Dendritic cell treated with granulocyte-macrophage colony-stimulating factor and Interleukin-4, amounts not matched to agents 40 ng/mL and 50 ng/mL, for 4 days (primary cell): ENCODE results near the gene ALKBH5.
A peak's percentile ranks its signal among the peaks of the same experiment; 100 is the strongest.

Experiments used
- H3K27ac Mint-ChIP-seq: one replicate; pipeline ENCODE4 v1.8.0; 2022; ENCODE audit warnings: mild to moderate bottlenecking, mixed read lengths
- H3K27me3 Mint-ChIP-seq: one replicate; pipeline ENCODE4 v1.8.0; 2022; ENCODE audit warnings: mild to moderate bottlenecking, mixed read lengths
- H3K36me3 Mint-ChIP-seq: one replicate; pipeline ENCODE4 v1.8.0; 2022; ENCODE audit warnings: low read depth, mixed read lengths
- H3K4me1 Mint-ChIP-seq: one replicate; pipeline ENCODE4 v1.8.0; 2022; ENCODE audit warnings: low read depth, mixed read lengths
- H3K4me3 Mint-ChIP-seq: one replicate; pipeline ENCODE4 v1.8.0; 2022; ENCODE audit warnings: mild to moderate bottlenecking, moderate library complexity, mixed read lengths
- H3K9me3 Mint-ChIP-seq: one replicate; pipeline ENCODE4 v1.8.0; 2022; ENCODE audit warnings: mixed read lengths
- intact Hi-C: fragments of 100-400 bp; cut with micrococcal nuclease; formaldehyde crosslinking; loops from one replicate; pipeline ENCODE4 v1.15.0; 2022

The ALKBH5 gene

GRCh38 chr17:18226284-18226945 lies 42.8 kb downstream of the ALKBH5 start:
- Mint-ChIP-seq H3K27me3 (peaks cover 5% of the 10 kb centered on the region), H3K4me1 (peaks cover 29% of the 10 kb centered on the region), H3K4me3 (peak overlapping the region; percentile 80), H3K27ac (peak overlapping the region; percentile 75), H3K9me3 (no peaks in the 10 kb centered on the region), H3K36me3 (peaks cover 7% of the 10 kb centered on the region)
- intact Hi-C loops: no loop called here

GRCh38 chr17:18227635-18228034 lies 44.0 kb downstream of the ALKBH5 start:
- H3K36me3 Mint-ChIP-seq: peaks cover 7% of the 10 kb centered on the region
- no peak overlapping the region for H3K27ac Mint-ChIP-seq
- H3K4me1 Mint-ChIP-seq: peaks cover 29% of the 10 kb centered on the region
- H3K4me3 Mint-ChIP-seq: no peak overlapping the region
- intact Hi-C loops: no loop called here
- H3K27me3 Mint-ChIP-seq: peaks cover 5% of the 10 kb centered on the region
- H3K9me3 Mint-ChIP-seq: no peaks in the 10 kb centered on the region

GRCh38 chr17:18228176-18228682 lies 44.6 kb downstream of the ALKBH5 start:
- intact Hi-C loops: no loop called here
- Mint-ChIP-seq H3K4me1 (peaks cover 29% of the 10 kb centered on the region), H3K27me3 (peaks cover 5% of the 10 kb centered on the region), H3K9me3 (no peaks in the 10 kb centered on the region), H3K27ac (no peak overlapping the region), H3K36me3 (peaks cover 7% of the 10 kb centered on the region), H3K4me3 (no peak overlapping the region)

GRCh38 chr17:18229254-18229653 lies 45.6 kb downstream of the ALKBH5 start:
- H3K27ac Mint-ChIP-seq: no peak overlapping the region
- intact Hi-C loops: no loop called here
- peaks cover 16% of the 10 kb centered on the region for H3K36me3 Mint-ChIP-seq
- peaks cover 5% of the 10 kb centered on the region for H3K27me3 Mint-ChIP-seq
- H3K4me3 Mint-ChIP-seq: no peak overlapping the region
- H3K9me3 Mint-ChIP-seq: no peaks in the 10 kb centered on the region
- H3K4me1 Mint-ChIP-seq: peaks cover 29% of the 10 kb centered on the region

- no peak overlapping the region for H3K27ac Mint-ChIP-seq
- H3K4me3 Mint-ChIP-seq: no peak overlapping the region
- H3K36me3 Mint-ChIP-seq: peaks cover 22% of the 10 kb centered on the region
- H3K4me1 Mint-ChIP-seq: peaks cover 28% of the 10 kb centered on the region
- no peaks in the 10 kb centered on the region for H3K9me3 Mint-ChIP-seq
- H3K27me3 Mint-ChIP-seq: peaks cover 5% of the 10 kb centered on the region
- intact Hi-C loops: no loop called here
These were observed 46.1 kb downstream of the ALKBH5 start for GRCh38 chr17:18229771-18230170.

- H3K27ac Mint-ChIP-seq: no peak overlapping the region
- H3K27me3 Mint-ChIP-seq: peaks cover 5% of the 10 kb centered on the region
- H3K9me3 Mint-ChIP-seq: no peaks in the 10 kb centered on the region
- H3K36me3 Mint-ChIP-seq: peaks cover 29% of the 10 kb centered on the region
- intact Hi-C loops: no loop called here
- H3K4me3 Mint-ChIP-seq: no peak overlapping the region
- H3K4me1 Mint-ChIP-seq: peaks cover 24% of the 10 kb centered on the region
These were observed 46.9 kb downstream of the ALKBH5 start for GRCh38 chr17:18230288-18231141.

- intact Hi-C loops: no loop called here
- no peak overlapping the region for H3K27ac Mint-ChIP-seq
- no peaks in the 10 kb centered on the region for H3K9me3 Mint-ChIP-seq
- H3K4me1 Mint-ChIP-seq: peaks cover 26% of the 10 kb centered on the region
- H3K4me3 Mint-ChIP-seq: no peak overlapping the region
- peaks cover 31% of the 10 kb centered on the region for H3K36me3 Mint-ChIP-seq
- H3K27me3 Mint-ChIP-seq: peaks cover 3% of the 10 kb centered on the region
These were observed 47.5 kb downstream of the ALKBH5 start for GRCh38 chr17:18231164-18231563.

- peaks cover 6% of the 10 kb centered on the region for H3K4me1 Mint-ChIP-seq
- no peak overlapping the region for H3K27ac Mint-ChIP-seq
- intact Hi-C loops: no loop called here
- no peaks in the 10 kb centered on the region for H3K27me3 Mint-ChIP-seq
- H3K36me3 Mint-ChIP-seq: peaks cover 57% of the 10 kb centered on the region
- H3K4me3 Mint-ChIP-seq: no peak overlapping the region
- H3K9me3 Mint-ChIP-seq: no peaks in the 10 kb centered on the region
These were observed 50.3 kb downstream of the ALKBH5 start for GRCh38 chr17:18233803-18234518.

GRCh38 chr17:18234853-18235380 lies 51.3 kb downstream of the ALKBH5 start:
- intact Hi-C loops: no loop called here
- no peaks in the 10 kb centered on the region for H3K9me3 Mint-ChIP-seq
- no peak overlapping the region for H3K4me3 Mint-ChIP-seq
- H3K36me3 Mint-ChIP-seq: peaks cover 60% of the 10 kb centered on the region
- H3K27me3 Mint-ChIP-seq: no peaks in the 10 kb centered on the region
- no peak overlapping the region for H3K27ac Mint-ChIP-seq
- H3K4me1 Mint-ChIP-seq: peaks cover 6% of the 10 kb centered on the region

GRCh38 chr17:18235743-18236256 lies 52.2 kb downstream of the ALKBH5 start:
- Mint-ChIP-seq H3K4me1 (peaks cover 6% of the 10 kb centered on the region), H3K36me3 (peaks cover 63% of the 10 kb centered on the region), H3K27ac (no peak overlapping the region), H3K4me3 (no peak overlapping the region), H3K9me3 (no peaks in the 10 kb centered on the region), H3K27me3 (no peaks in the 10 kb centered on the region)
- intact Hi-C loops: no loop called here

GRCh38 chr17:18236494-18236893 lies 52.9 kb downstream of the ALKBH5 start:
- intact Hi-C loops: no loop called here
- Mint-ChIP-seq H3K4me1 (peaks cover 6% of the 10 kb centered on the region), H3K4me3 (no peak overlapping the region), H3K9me3 (no peaks in the 10 kb centered on the region), H3K27ac (no peak overlapping the region), H3K27me3 (no peaks in the 10 kb centered on the region), H3K36me3 (peaks cover 70% of the 10 kb centered on the region)

- no peaks in the 10 kb centered on the region for H3K9me3 Mint-ChIP-seq
- H3K4me1 Mint-ChIP-seq: peaks cover 6% of the 10 kb centered on the region
- no peaks in the 10 kb centered on the region for H3K27me3 Mint-ChIP-seq
- no peak overlapping the region for H3K4me3 Mint-ChIP-seq
- peaks cover 80% of the 10 kb centered on the region for H3K36me3 Mint-ChIP-seq
- intact Hi-C loops: no loop called here
- no peak overlapping the region for H3K27ac Mint-ChIP-seq
These were observed 53.8 kb downstream of the ALKBH5 start for GRCh38 chr17:18237461-18237860.

- Mint-ChIP-seq H3K27ac (no peak overlapping the region), H3K36me3 (peaks cover 88% of the 10 kb centered on the region), H3K9me3 (no peaks in the 10 kb centered on the region), H3K27me3 (no peaks in the 10 kb centered on the region), H3K4me1 (peaks cover 6% of the 10 kb centered on the region), H3K4me3 (no peak overlapping the region)
- intact Hi-C loops: no loop called here
These were observed 54.7 kb downstream of the ALKBH5 start for GRCh38 chr17:18238299-18238698.
